HCT116 (cell line): Measurements from ENCODE around the gene CYP46A1.

ENCODE experiments used
- ATF3 ChIP-seq: IDR thresholded peaks from 2 replicates; pipeline ENCODE4 v1.6.1; 2012
- CBX3 ChIP-seq: IDR thresholded peaks from 2 replicates; pipeline ENCODE4 v1.6.1; 2012; ENCODE audit warnings: low read depth
- ELF1 ChIP-seq: IDR thresholded peaks from 2 replicates; pipeline ENCODE4 v1.6.1; 2012; ENCODE audit warnings: low read depth, borderline replicate concordance
- EZH2 ChIP-seq: fragments of 200-600 bp; sonication (generic); IDR thresholded peaks from 2 replicates; pipeline ENCODE4 v1.6.1; 2017; ENCODE audit warnings: antibody characterized with exemption, mixed run types
- EZH2phosphoT487 ChIP-seq: fragments of 200-600 bp; IDR thresholded peaks from 2 replicates; pipeline ENCODE4 v1.6.1; 2018; ENCODE audit warnings: antibody characterized with exemption, borderline replicate concordance
- FOSL1 ChIP-seq: IDR thresholded peaks from 2 replicates; pipeline ENCODE4 v1.6.1; 2012; ENCODE audit warnings: low read depth
- JUND ChIP-seq: IDR thresholded peaks from 2 replicates; pipeline ENCODE4 v1.6.1; 2012
- MAX ChIP-seq: IDR thresholded peaks from 2 replicates; pipeline ENCODE4 v1.6.1; 2012
- POLR2A ChIP-seq: IDR thresholded peaks from 2 replicates; pipeline ENCODE4 v1.7.0; 2011; ENCODE audit warnings: borderline replicate concordance; ENCODE audit not compliant: insufficient read depth, insufficient read length; ENCODE audit errors: extremely low read depth
- RAD21 ChIP-seq: IDR thresholded peaks from 2 replicates; pipeline ENCODE4 v1.6.1; 2012; ENCODE audit warnings: low read depth, mild to moderate bottlenecking
- SIN3A ChIP-seq: IDR thresholded peaks from 2 replicates; pipeline ENCODE4 v1.6.1; 2012; ENCODE audit warnings: low read depth
- TCF7L2 ChIP-seq: IDR thresholded peaks from 2 replicates; pipeline ENCODE4 v1.7.0; 2011; ENCODE audit warnings: borderline replicate concordance, inconsistent platforms; ENCODE audit not compliant: insufficient read depth, insufficient read length; ENCODE audit errors: extremely low read depth
- ZFX ChIP-seq: fragments of 450-650 bp; IDR thresholded peaks from 2 replicates; pipeline ENCODE4 v1.6.1; 2017
- TF ChIP-seq, protein P1 (sequence below), 3 experiments: fragments of 200-600 bp in 1 of 3; sonication (generic) in 1 of 3; IDR thresholded peaks in 2 of 3; conservative IDR thresholded peaks in 1 of 3; 2 replicates each; pipeline ENCODE4 v1.5.1; 2012 to 2017; ENCODE audit warnings: low read depth in 2 of 3, low read length in 2 of 3, antibody characterized with exemption in 1 of 3, borderline replicate concordance in 1 of 3, control low read depth in 1 of 3, mild to moderate bottlenecking in 1 of 3, mixed read lengths in 1 of 3, mixed run types in 1 of 3, moderate library complexity in 1 of 3; ENCODE audit not compliant: insufficient read depth in 1 of 3

GRCh38 chr14:99763527-99764221 is 79.6 kb downstream of the CYP46A1 start:
- TF ChIP-seq, protein P1, sequence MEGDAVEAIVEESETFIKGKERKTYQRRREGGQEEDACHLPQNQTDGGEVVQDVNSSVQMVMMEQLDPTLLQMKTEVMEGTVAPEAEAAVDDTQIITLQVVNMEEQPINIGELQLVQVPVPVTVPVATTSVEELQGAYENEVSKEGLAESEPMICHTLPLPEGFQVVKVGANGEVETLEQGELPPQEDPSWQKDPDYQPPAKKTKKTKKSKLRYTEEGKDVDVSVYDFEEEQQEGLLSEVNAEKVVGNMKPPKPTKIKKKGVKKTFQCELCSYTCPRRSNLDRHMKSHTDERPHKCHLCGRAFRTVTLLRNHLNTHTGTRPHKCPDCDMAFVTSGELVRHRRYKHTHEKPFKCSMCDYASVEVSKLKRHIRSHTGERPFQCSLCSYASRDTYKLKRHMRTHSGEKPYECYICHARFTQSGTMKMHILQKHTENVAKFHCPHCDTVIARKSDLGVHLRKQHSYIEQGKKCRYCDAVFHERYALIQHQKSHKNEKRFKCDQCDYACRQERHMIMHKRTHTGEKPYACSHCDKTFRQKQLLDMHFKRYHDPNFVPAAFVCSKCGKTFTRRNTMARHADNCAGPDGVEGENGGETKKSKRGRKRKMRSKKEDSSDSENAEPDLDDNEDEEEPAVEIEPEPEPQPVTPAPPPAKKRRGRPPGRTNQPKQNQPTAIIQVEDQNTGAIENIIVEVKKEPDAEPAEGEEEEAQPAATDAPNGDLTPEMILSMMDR (IDR thresholded peaks at IDR 0.05 in 2 of 3, conservative IDR thresholded peaks at IDR 0.05 in 1 of 3; ENCODE audit: borderline replicate concordance in 1 of 3, insufficient read depth in 1 of 3, low read depth in 2 of 3, low read length in 2 of 3), result no peak
- no peak for TF ChIP-seq JUND
- no peak for TF ChIP-seq POLR2A
- no peak for TF ChIP-seq CBX3
- TF ChIP-seq EZH2phosphoT487, result no peak
- TF ChIP-seq RAD21, result no peak
- no peak for TF ChIP-seq ELF1
- no peak for TF ChIP-seq ATF3
- no peak for TF ChIP-seq SIN3A
- no peak for TF ChIP-seq TCF7L2
- TF ChIP-seq MAX, result no peak
- no peak for TF ChIP-seq FOSL1
- TF ChIP-seq ZFX, result no peak
- no peak for TF ChIP-seq EZH2
